Smooth muscle cell (in vitro differentiated cells): Measurements from ENCODE around the gene RSU1. TPM values are rescaled to one million over a fixed set of nuclear protein-coding genes. Genes with fewer than 3 reads are reported as not detected.

Source experiments
- DNase-seq: peaks from one replicate; lab custom pipeline; 2025; ENCODE audit not compliant: unreplicated experiment; lab: John Stamatoyannopoulos, UW
- H2AFZ ChIP-seq: fragments of 200-600 bp; sonication (generic); 2 replicates; pipeline ENCODE4 v1.6.0; 2016; ENCODE audit warnings: antibody characterized with exemption, low read depth, mild to moderate bottlenecking
- H3F3A ChIP-seq: fragments of 200-600 bp; sonication (generic); 2 replicates; pipeline ENCODE4 v1.6.0; 2017; ENCODE audit warnings: antibody characterized with exemption, low read depth
- H3K27ac ChIP-seq: fragments of 200-600 bp; sonication (generic); 2 replicates; pipeline ENCODE4 v1.5.1; 2016; ENCODE audit warnings: low read depth, mild to moderate bottlenecking
- H3K27me3 ChIP-seq: fragments of 200-600 bp; sonication (generic); 2 replicates; pipeline ENCODE4 v1.6.1; 2016; ENCODE audit warnings: low read depth, mild to moderate bottlenecking
- H3K36me3 ChIP-seq: fragments of 200-600 bp; sonication (generic); 2 replicates; pipeline ENCODE4 v1.5.1; 2016; ENCODE audit warnings: low read depth
- H3K4me1 ChIP-seq: fragments of 200-600 bp; sonication (generic); 2 replicates; pipeline ENCODE4 v1.5.1; 2016; ENCODE audit warnings: low read depth
- H3K4me2 ChIP-seq: fragments of 200-600 bp; sonication (generic); 2 replicates; pipeline ENCODE4 v1.6.0; 2016; ENCODE audit warnings: mild to moderate bottlenecking
- H3K4me3 ChIP-seq: fragments of 200-600 bp; sonication (generic); 2 replicates; pipeline ENCODE4 v1.5.1; 2016; ENCODE audit warnings: mild to moderate bottlenecking
- H3K79me2 ChIP-seq: fragments of 200-600 bp; sonication (generic); 2 replicates; pipeline ENCODE4 v1.6.0; 2016; ENCODE audit warnings: low read depth, mild to moderate bottlenecking
- H3K9ac ChIP-seq: fragments of 200-600 bp; sonication (generic); 2 replicates; pipeline ENCODE4 v1.6.0; 2016; ENCODE audit warnings: low read depth
- H3K9me3 ChIP-seq: fragments of 200-600 bp; sonication (generic); replicated peaks from 2 replicates; pipeline ENCODE4 v1.5.1; 2016; ENCODE audit warnings: low read depth
- H4K20me1 ChIP-seq: fragments of 200-600 bp; sonication (generic); 2 replicates; pipeline ENCODE4 v1.6.0; 2016; ENCODE audit warnings: low read depth
- CTCF ChIP-seq: fragments of 200-600 bp; sonication (generic); IDR thresholded peaks from 2 replicates; pipeline ENCODE4 v1.5.1; 2017; ENCODE audit warnings: borderline replicate concordance, mild to moderate bottlenecking, antibody characterized with exemption; ENCODE audit not compliant: insufficient read depth, poor library complexity, severe bottlenecking
- WGBS: methylation state at CpG from one replicate; pipeline ENCODE4 v1.1.7; 2016; ENCODE audit warnings: low lambda C conversion rate; 5-methylcytosine and 5-hydroxymethylcytosine counted together
- polyA plus RNA-seq: library from polyadenylated mRNA; unstranded; fragments of >200 nt; fragmentation: Nextera tagmentation; extraction: Ambion mirVana; gene quantifications from 2 replicates; pipeline ENCODE4 v1.2.1, GENCODE V29; 2016
- total RNA-seq: library from RNA; depleted of rRNA; stranded (reverse); fragments of >200 nt; gene quantifications from 2 replicates; pipeline ENCODE4 v1.2.3, GENCODE V29; 2014

The RSU1 gene
- total RNA-seq (95.9 and 110 TPM in 2 replicates), polyA plus RNA-seq (113 and 128 TPM in 2 replicates)

- Histone ChIP-seq H3K4me2 (peak within 1 kb of the TSS; percentile 93), H3K79me2 (peaks cover 41% of the 10 kb centered on the region), H3K27me3 (no peaks in the 10 kb centered on the region), H3K4me1 (peaks cover 8% of the 10 kb centered on the region), H3K27ac (peak within 1 kb of the TSS; percentile 78), H4K20me1 (no peaks in the 10 kb centered on the region), H3K4me3 (peak within 1 kb of the TSS; percentile 67), H3F3A (peaks cover 9% of the 10 kb centered on the region), H3K36me3 (no peaks in the 10 kb centered on the region), H3K9ac (peak within 1 kb of the TSS; percentile 74), H2AFZ (peak within 1 kb of the TSS; percentile 75), H3K9me3 (no peaks in the 10 kb centered on the region)
- DNase-seq: peak; percentile 97
- no peak for TF ChIP-seq CTCF
- WGBS: under 1% methylated on average over 65 of the region's 65 CpGs
Observed at GRCh38 chr10:16817125-16818019, at the start of gene RSU1. Gene RSU1, minus strand, starts transcription at chr10:16817424. Its CDS starts 343 bp downstream, at chr10:16817081.

GRCh38 chr10:16866541-16867275 is 49.5 kb upstream of the RSU1 start:
- no peaks in the 10 kb centered on the region for H3K9me3 ChIP-seq
- no peak overlapping the region for H3K4me2 ChIP-seq
- H3K4me1 ChIP-seq: peaks cover 21% of the 10 kb centered on the region
- no peak for DNase-seq
- no peaks in the 10 kb centered on the region for H4K20me1 ChIP-seq
- TF ChIP-seq CTCF: no peak
- no peak overlapping the region for H2AFZ ChIP-seq
- H3K27me3 ChIP-seq: no peaks in the 10 kb centered on the region
- WGBS: 95% methylated on average over 7 of the region's 7 CpGs
- no peak overlapping the region for H3K9ac ChIP-seq
- peaks cover 5% of the 10 kb centered on the region for H3F3A ChIP-seq
- no peak overlapping the region for H3K4me3 ChIP-seq
- H3K27ac ChIP-seq: peak overlapping the region; percentile 46
- H3K79me2 ChIP-seq: no peaks in the 10 kb centered on the region
- no peaks in the 10 kb centered on the region for H3K36me3 ChIP-seq

- no peak for DNase-seq
- Histone ChIP-seq H3K36me3 (no peaks in the 10 kb centered on the region), H3K9ac (no peak overlapping the region), H3K79me2 (no peaks in the 10 kb centered on the region), H3F3A (peaks cover 5% of the 10 kb centered on the region), H3K4me1 (peaks cover 21% of the 10 kb centered on the region), H3K4me2 (no peak overlapping the region), H3K4me3 (no peak overlapping the region), H4K20me1 (no peaks in the 10 kb centered on the region), H3K27ac (no peak overlapping the region), H3K27me3 (no peaks in the 10 kb centered on the region), H2AFZ (no peak overlapping the region), H3K9me3 (no peaks in the 10 kb centered on the region)
- no peak for TF ChIP-seq CTCF
- 96% methylated on average over 7 of the region's 7 CpGs for WGBS
Observed at GRCh38 chr10:16865766-16866165, 48.5 kb upstream of the RSU1 start.
